ENCODE results near the gene THADA. TPM values are rescaled to one million over a fixed set of nuclear protein-coding genes. Genes with fewer than 3 reads are reported as not detected.

The THADA gene
- total RNA-seq, 3 donors from 2014 or later (not counting 1 experiment from before 2014, with no cell fraction given) = 34.1 to 35.7 (median 35.3) TPM

DNA sequence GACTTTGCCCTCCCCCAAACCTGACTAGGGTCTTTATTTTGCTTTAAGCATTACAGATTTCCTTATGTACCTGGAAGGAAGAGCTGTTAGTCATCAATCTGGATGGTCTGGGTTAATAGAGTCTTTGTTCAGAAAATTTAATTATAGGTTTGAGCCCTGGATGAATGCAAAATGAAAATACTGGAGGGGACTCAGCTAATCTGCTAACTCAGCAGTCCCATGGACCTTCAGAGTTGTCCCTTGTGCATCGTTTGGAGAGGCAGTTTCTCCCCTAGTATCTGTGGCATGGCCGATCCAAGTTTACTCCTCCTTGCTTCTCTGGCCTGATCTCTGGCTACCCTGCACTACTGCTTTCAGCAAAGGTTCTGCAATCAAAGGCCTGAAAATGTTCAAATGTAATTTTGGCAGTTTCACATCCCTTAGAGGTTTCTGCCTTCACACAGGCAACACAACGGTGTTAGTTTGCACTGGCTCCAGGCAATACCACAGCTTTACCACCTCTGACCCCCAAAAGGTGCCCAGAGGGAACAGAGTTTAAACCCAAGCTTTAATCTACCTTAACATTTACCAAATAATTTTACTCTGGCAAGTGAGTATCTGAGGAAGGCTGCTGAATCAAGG is 134.3 kb downstream of the THADA start:
- H3K27me3 ChIP-seq (ENCODE audit: control insufficient read depth, insufficient read depth, low read length) = no peaks in the 10 kb centered on the region
- no peak for DNase-seq
- intact Hi-C loops (cut with micrococcal nuclease) = no loop called here
- WGBS (ENCODE audit: insufficient coverage) = 49% methylated on average over 3 of the region's 3 CpGs
- H3K9me3 Mint-ChIP-seq = no peaks in the 10 kb centered on the region
- H3K4me3 Mint-ChIP-seq = no peak overlapping the region
- no peaks in the 10 kb centered on the region for H3K36me3 ChIP-seq (ENCODE audit: control insufficient read depth, insufficient read depth, low read length)
- no peaks in the 10 kb centered on the region for H3K36me3 Mint-ChIP-seq
- no peaks in the 10 kb centered on the region for H3K9me3 ChIP-seq (ENCODE audit: control insufficient read depth, insufficient read depth, low read length)
- no peak overlapping the region for H3K4me3 ChIP-seq (ENCODE audit: low read length)
- no peak overlapping the region for H3K27ac Mint-ChIP-seq
- no peak for ATAC-seq
- H3K4me1 Mint-ChIP-seq = peaks cover 8 to 24% of the 10 kb centered on the region in 2 donors
- H3K27me3 Mint-ChIP-seq (ENCODE audit: low read depth in 2 of 2) = no peaks in the 10 kb centered on the region
- no peak overlapping the region for H3K27ac ChIP-seq (ENCODE audit: low read length)
- TF ChIP-seq, protein P1, sequence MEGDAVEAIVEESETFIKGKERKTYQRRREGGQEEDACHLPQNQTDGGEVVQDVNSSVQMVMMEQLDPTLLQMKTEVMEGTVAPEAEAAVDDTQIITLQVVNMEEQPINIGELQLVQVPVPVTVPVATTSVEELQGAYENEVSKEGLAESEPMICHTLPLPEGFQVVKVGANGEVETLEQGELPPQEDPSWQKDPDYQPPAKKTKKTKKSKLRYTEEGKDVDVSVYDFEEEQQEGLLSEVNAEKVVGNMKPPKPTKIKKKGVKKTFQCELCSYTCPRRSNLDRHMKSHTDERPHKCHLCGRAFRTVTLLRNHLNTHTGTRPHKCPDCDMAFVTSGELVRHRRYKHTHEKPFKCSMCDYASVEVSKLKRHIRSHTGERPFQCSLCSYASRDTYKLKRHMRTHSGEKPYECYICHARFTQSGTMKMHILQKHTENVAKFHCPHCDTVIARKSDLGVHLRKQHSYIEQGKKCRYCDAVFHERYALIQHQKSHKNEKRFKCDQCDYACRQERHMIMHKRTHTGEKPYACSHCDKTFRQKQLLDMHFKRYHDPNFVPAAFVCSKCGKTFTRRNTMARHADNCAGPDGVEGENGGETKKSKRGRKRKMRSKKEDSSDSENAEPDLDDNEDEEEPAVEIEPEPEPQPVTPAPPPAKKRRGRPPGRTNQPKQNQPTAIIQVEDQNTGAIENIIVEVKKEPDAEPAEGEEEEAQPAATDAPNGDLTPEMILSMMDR (IDR thresholded peaks at IDR 0.05) = no peak
- peaks cover 10% of the 10 kb centered on the region for H3K4me1 ChIP-seq (ENCODE audit: control insufficient read depth, insufficient read depth, low read length)

DNA sequence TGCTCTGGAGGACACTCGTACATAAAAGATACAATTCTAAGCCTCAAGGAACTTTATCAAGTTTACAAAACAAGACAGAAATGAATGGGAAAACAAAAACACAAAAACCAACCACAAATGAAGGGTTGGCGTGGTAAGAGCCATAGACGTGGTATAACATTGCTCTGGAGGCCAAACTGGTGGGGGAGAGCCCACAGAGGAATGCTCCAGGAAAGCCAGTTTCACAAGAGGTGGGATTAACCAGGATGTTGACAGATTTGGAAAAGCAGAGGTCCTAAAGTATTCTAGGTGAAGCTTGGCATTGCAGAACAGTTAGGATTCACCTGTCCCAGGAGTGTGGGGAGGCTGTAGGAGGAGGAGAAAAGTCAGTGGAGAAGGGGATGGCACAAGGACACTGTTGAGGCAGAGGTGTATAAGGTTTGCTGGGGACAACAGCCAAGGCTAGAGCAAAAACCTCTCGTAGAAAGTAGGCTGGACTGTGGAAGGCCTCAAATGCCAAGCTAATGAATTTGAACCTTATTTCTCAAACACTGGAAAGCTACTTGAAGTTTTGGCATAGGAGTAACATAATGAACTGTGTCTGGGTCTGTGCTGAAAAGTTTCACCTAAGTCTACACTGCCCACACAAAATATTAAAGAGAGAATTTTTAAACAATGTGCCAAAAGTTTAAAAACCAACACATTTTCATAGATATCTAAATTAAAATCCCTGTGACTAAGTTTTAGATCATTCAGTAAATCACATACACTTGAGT is 135.1 kb downstream of the THADA start:
- Histone ChIP-seq H3K36me3 (ENCODE audit: control insufficient read depth, insufficient read depth, low read length) (no peaks in the 10 kb centered on the region), H3K4me3 (ENCODE audit: low read length) (no peak overlapping the region), H3K4me1 (ENCODE audit: control insufficient read depth, insufficient read depth, low read length) (peaks cover 10% of the 10 kb centered on the region), H3K27ac (ENCODE audit: low read length) (no peak overlapping the region), H3K9me3 (ENCODE audit: control insufficient read depth, insufficient read depth, low read length) (no peaks in the 10 kb centered on the region), H3K27me3 (ENCODE audit: control insufficient read depth, insufficient read depth, low read length) (no peaks in the 10 kb centered on the region)
- TF ChIP-seq, protein P1 (IDR thresholded peaks at IDR 0.05) = no peak
- no peak for ATAC-seq
- no peaks in the 10 kb centered on the region for H3K9me3 Mint-ChIP-seq
- peaks cover 16 to 29% of the 10 kb centered on the region in 2 donors for H3K4me1 Mint-ChIP-seq
- H3K27ac Mint-ChIP-seq = peak overlapping the region in 1 of 2 donors; percentile 14
- H3K27me3 Mint-ChIP-seq (ENCODE audit: low read depth in 2 of 2) = no peaks in the 10 kb centered on the region
- H3K4me3 Mint-ChIP-seq = no peak overlapping the region
- no peak for DNase-seq
- intact Hi-C loops (cut with micrococcal nuclease) = no loop called here
- 83% methylated on average over 4 of the region's 4 CpGs for WGBS (ENCODE audit: insufficient coverage)
- H3K36me3 Mint-ChIP-seq = no peaks in the 10 kb centered on the region

DNA sequence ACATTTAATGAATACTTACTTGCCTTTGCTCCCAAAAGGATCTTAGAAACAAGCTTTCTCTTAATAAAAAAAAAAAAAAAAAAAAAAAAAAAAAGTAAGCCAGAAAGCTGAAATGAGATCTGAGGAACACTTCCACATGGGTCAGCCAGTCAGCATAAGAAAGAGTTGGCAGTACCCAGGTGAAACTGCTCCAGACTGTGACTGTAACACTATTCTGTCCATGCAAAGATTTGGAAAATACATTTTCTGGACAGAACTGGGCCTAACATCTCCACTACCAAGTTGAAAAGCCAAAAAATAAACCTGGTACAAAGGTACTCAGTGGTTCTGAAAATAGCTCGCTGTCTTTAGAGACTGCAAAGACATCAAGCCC is 135.7 kb downstream of the THADA start:
- Mint-ChIP-seq H3K4me3 (no peak overlapping the region), H3K27ac (no peak overlapping the region), H3K27me3 (ENCODE audit: low read depth in 2 of 2) (no peaks in the 10 kb centered on the region), H3K9me3 (no peaks in the 10 kb centered on the region), H3K4me1 (peaks cover 22 to 33% of the 10 kb centered on the region in 2 donors), H3K36me3 (no peaks in the 10 kb centered on the region)
- 100% methylated on average over 1 of the region's 1 CpG for WGBS (ENCODE audit: insufficient coverage)
- no peaks in the 10 kb centered on the region for H3K36me3 ChIP-seq (ENCODE audit: control insufficient read depth, insufficient read depth, low read length)
- H3K4me1 ChIP-seq (ENCODE audit: control insufficient read depth, insufficient read depth, low read length) = peaks cover 10% of the 10 kb centered on the region
- TF ChIP-seq, protein P1 (IDR thresholded peaks at IDR 0.05) = no peak
- no peaks in the 10 kb centered on the region for H3K9me3 ChIP-seq (ENCODE audit: control insufficient read depth, insufficient read depth, low read length)
- H3K27ac ChIP-seq (ENCODE audit: low read length) = no peak overlapping the region
- intact Hi-C loops (cut with micrococcal nuclease) = no loop called here
- no peak overlapping the region for H3K4me3 ChIP-seq (ENCODE audit: low read length)
- H3K27me3 ChIP-seq (ENCODE audit: control insufficient read depth, insufficient read depth, low read length) = no peaks in the 10 kb centered on the region
- DNase-seq (no peak), ATAC-seq (no peak)

All from natural killer cell (primary cell).